EH (cell line): ENCODE results near the gene PKP1.
A peak's percentile ranks its signal among the peaks of the same experiment; 100 is the strongest.
"Not testable (repeated sequence)": the region's sequence is repeated elsewhere in the genome, so short reads cannot be mapped to it uniquely, and the experiment has no call there.

Experiments
- DNase-seq: peaks from one replicate; pipeline ENCODE4 v3.0.0-alpha.2; 2015; ENCODE audit warnings: low read depth

Gene PKP1

GRCh38 chr1:201282931-201283829 lies at the start of gene PKP1:
Gene PKP1 (plus strand): TSS chr1:201283506. CDS start chr1:201283703, 197 bp downstream.
- peak; percentile 64 for DNase-seq

- not testable (repeated sequence) for DNase-seq
These were observed 43.7 kb upstream of the PKP1 start for GRCh38 chr1:201239646-201240045.

GRCh38 chr1:201240171-201240570 lies 43.1 kb upstream of the PKP1 start:
- DNase-seq = no peak

GRCh38 chr1:201241736-201242135 lies 41.6 kb upstream of the PKP1 start:
- no peak for DNase-seq

GRCh38 chr1:201245082-201245481 lies 38.2 kb upstream of the PKP1 start:
- DNase-seq = no peak

GRCh38 chr1:201248721-201249559 lies 34.4 kb upstream of the PKP1 start:
- no peak for DNase-seq

GRCh38 chr1:201250326-201251011 lies 32.8 kb upstream of the PKP1 start:
- DNase-seq = no peak

- no peak for DNase-seq
These were observed 31.9 kb upstream of the PKP1 start for GRCh38 chr1:201251411-201251810.

- no peak for DNase-seq
These were observed 31.4 kb upstream of the PKP1 start for GRCh38 chr1:201251851-201252430.

GRCh38 chr1:201252944-201253371 lies 30.3 kb upstream of the PKP1 start:
- no peak for DNase-seq

- DNase-seq = no peak
These were observed 29.9 kb upstream of the PKP1 start for GRCh38 chr1:201253411-201253810.

DNA sequence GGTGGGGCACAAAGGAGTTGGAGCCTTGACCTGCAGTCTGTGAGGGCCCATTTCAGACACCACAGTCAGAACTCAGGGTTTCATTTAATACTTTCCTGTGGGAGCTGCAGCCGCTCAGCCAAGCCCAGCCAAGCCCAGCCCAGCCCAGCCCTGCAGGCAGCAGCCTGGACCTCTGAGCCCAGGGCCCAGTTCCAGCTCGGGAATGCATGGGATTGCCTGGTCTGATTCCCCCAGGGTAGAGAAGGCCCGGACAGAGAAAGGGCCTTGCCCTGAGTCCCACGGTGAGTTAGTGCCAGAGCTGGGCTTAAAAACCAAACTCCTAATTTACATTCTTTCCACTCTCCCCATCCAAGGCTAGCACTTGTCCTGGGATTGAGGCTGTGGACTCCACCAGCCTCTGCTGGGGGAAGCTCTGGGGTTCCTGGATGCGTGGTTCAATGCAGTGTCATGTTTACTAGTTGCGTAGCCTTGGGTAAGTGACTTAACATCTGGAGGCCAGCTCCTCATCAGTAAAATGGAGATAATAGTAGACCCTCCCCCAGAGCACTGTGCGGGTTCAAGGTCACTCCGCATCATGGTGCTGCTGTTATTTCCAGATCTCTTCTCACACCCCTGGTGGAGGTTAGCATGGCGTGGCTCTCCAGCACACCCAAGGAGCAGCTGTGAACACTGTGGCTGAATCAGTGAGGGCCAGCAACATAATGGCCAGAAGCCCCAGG lies 29.2 kb upstream of the PKP1 start:
- no peak for DNase-seq

DNA sequence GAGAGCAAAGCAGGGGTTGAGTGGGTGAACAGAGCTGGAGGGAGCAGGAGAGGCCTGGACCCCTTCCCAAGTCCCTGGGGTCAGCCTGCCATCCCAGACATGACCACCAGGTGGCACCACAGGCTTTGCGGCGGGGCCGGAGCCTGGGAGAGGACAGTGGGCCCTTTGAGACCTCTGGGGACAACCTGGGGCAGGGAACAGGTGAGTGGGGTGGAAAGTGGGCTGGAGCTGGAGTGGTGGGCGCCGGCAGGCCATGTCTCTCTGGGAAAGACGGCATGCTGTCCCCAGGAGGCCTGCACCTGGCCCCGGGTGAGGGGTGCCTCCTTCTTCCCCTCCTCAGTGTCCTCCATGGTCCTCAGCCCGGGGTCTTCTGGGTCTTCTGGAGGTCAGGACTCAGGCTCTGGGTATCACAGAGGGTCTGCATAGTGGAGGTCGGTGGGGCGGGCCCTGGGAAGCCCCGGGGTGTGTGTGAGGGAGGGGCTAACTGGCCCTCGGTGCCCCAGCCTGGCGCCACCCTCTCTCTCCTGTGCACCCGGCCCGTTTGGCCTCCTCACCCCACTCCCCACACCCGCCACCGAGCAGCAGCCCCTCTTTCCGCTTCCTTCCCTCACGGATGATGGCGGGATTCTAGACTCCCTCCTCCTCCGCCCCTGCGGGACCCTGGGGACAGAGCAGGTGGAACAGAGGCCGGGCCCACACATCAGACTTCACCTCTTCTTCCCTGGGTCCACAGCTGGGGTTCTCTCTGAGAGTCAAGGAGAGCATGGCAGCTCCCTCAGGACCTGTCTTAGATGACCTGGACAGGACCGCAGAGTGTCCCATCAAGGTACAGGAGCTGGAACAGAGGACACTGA lies 28.5 kb upstream of the PKP1 start:
- DNase-seq = peak; percentile 47

DNA sequence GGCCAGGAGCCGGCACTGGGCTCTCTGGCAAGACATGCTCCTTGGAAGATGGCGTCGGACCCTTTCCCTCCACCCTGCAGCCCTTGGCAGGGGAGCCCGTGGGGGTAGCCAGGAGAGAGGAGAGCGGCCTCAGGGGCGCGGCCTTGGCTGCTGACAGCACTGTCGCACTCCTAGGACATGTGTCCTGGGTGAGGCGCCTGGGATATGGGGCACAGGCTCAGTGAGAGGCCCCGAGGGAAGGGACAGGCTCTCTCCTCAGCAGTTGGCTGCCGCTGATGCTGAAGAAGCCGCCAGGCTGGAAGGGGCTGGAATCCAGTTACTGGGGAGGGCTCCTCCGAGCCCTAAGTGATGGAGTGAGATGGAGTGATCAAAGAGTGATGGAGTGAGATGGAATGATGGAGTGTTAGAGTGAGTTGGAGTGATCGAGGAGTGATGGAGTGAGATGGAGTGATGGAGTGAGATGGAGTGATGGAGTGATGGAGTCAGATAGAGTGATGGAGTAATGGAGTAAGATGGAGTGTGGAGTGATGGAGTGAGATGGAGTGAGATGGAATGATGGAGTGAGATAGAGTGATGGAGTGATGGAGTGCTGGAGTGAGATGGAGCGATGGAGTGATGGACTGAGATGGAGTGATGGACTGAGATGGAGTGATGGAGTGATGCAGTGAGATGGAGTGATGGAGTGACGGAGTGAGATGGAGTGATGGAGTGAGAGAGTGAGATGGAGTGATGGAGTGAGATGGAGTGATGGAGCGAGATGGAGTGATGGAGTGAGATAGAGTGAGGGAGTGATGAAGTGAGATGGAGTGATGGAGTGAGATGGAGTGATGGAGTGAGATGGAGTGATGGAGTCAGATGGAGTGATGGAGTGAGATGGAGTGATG lies 27.6 kb upstream of the PKP1 start:
- no peak for DNase-seq

DNA sequence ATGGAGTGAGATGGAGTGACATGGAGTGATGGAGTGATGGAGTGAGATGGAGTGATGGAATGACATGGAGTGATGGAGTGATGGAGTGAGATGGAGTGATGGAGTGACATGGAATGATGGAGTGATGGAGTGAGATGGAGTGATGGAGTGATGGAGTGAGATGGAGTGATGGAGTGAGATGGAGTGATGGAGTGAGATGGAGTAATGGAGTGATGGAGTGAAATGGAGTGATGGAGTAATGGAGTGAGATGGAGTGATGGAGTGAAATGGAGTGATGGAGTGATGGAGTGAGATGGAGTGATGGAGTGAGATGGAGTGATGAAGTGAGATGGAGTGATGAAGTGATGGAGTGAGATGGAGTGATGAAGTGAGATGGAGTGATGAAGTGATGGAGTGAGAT lies 25.2 kb upstream of the PKP1 start:
- not testable (repeated sequence) for DNase-seq

DNA sequence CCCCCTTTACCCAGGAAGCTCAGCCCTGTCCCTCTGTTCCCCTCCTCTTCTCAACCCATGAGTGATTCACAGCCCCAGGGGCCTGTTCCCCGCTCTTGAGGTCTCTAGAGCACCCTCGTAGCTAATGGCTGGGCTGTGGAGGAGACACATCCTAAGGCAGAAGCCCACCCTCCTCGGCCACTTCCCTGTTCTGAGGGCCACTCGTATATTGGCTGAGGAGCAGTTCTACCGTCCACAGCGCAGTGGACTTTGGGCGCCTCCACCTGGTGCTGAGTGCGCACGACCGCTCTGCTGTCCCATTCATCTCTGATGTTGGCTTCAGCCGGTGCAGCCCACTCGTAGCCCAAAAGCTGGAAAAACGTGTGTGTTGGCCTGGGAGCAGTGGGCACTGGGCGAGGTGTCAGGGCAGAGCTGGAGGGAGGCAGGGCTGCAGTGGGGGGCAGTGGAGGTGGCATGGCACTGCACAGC lies 24.5 kb upstream of the PKP1 start:
- DNase-seq = no peak

DNA sequence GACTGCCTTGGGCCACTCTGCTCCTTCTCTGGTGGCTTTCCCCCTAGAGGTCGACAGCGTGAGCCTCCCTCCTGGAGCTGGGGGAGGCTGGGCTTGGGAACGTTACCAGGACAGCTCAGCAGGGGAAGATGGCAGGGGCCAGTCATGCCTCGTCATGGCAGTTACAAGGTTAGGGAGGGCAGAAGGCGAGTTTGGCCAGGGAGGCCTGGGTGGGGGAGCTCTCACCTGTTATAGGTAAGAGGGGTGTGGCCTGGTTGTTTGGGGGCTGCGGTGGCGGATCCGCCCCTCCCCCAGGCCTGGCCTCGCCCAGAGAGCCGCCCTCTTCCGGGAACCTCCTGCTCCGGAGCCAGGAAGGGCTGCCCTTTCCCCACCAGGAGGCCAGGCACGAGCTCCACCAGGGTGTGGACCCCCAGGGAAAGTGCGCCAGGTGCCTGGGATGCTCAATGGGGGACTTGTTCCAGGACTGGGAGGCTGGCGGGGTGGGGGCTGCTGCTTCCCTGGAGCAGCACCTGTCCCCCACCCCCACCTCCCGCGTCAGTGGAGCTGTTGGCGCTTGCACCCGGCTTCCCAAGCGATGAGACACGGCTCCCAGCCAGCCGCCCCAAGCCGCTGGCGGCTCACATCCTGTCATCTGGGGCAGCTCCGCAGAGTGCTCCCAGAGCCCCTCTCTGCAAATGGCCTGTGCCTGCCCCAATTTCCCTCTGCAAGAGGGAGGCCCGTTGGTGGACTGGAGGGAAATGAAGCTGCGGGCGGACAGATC lies 23.6 kb upstream of the PKP1 start:
- peak; percentile 70 for DNase-seq

DNA sequence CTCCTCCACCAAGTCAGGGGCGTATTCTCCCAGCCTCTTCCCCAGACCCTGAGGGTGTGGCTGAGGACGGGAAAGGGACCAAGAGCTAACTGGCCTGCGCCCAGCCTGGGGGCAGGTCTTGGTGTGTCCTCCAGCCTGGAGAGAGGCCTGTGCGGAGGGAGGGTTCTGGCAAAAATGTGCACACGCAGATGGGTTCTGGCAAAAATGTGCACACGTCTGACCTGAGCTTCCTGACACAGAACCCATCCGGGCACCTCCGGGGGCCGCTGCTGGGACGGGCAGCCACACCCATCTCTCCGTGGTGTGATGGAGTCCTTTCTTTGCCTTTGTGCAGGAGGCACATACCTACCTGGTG lies 23.1 kb upstream of the PKP1 start:
- DNase-seq = no peak
